Measurements from ENCODE around the gene FAM174C. TPM values are rescaled to one million over a fixed set of nuclear protein-coding genes. Genes with fewer than 3 reads are reported as not detected.
A peak's percentile ranks its signal among the peaks of the same experiment; 100 is the strongest.

FAM174C gene
- total and polyA plus RNA-seq, 2 of the 8 experiments (the other 6 are each of a cell fraction or from before 2014, with no cell fraction given) = 44.5 to 125 TPM

GRCh38 chr19:1317274-1318003 is 42.1 kb downstream of the FAM174C start:
- Histone ChIP-seq H2AFZ (ENCODE audit: low read length) (no peak overlapping the region), H3K56ac (replicated peaks; ENCODE audit: insufficient read length, low read depth, low read length) (no peak overlapping the region), H3K36me3 (ENCODE audit: control insufficient read depth in 2 of 4, insufficient read depth in 4 of 4, low read length in 3 of 4) (no peaks in the 10 kb centered on the region), H4K91ac (replicated peaks; ENCODE audit: insufficient read length, low read length) (no peak overlapping the region), H3K23me2 (ENCODE audit: low read depth, low read length) (no peaks in the 10 kb centered on the region), H3K23ac (ENCODE audit: insufficient read length) (no peak overlapping the region), H2BK20ac (ENCODE audit: low read length) (no peak overlapping the region), H3K4me3 (ENCODE audit: extremely low read depth in 1 of 4, insufficient read depth in 2 of 4, low read depth in 3 of 4, low read length in 4 of 4) (no peak overlapping the region), H3K18ac (ENCODE audit: extremely low read depth, low read length) (no peak overlapping the region), H3K4me1 (replicated peaks in 1 of 4; ENCODE audit: control insufficient read depth in 3 of 4, insufficient read depth in 4 of 4, low read length in 3 of 4) (peaks cover 0 to 5% (median 0%) of the 10 kb centered on the region in 4 experiments; a peak in 3 of 7 replicates), H3K9me3 (ENCODE audit: insufficient read depth in 2 of 2, low read depth in 1 of 2, low read length in 1 of 2) (no peaks in the 10 kb centered on the region), H4K5ac (ENCODE audit: insufficient read length, low read depth, low read length) (no peak overlapping the region), H3K9ac (replicated peaks in 1 of 4; ENCODE audit: extremely low read depth in 1 of 4, low read depth in 3 of 4, low read length in 3 of 4) (no peak overlapping the region), H3K79me1 (ENCODE audit: low read depth, low read length) (no peaks in the 10 kb centered on the region), H4K20me1 (replicated peaks in 1 of 2; ENCODE audit: control insufficient read depth in 1 of 2, insufficient read depth in 2 of 2, low read length in 2 of 2) (no peaks in the 10 kb centered on the region), H2BK12ac (ENCODE audit: low read depth, low read length) (no peak overlapping the region), H3K79me2 (ENCODE audit: control insufficient read depth in 1 of 2, insufficient read depth in 2 of 2, low read length in 2 of 2) (no peaks in the 10 kb centered on the region), H4K8ac (ENCODE audit: extremely low read depth, insufficient read depth, low read length) (no peak overlapping the region), H3K4ac (replicated peaks; ENCODE audit: insufficient read length, low read depth, low read length) (no peak overlapping the region), H3K4me2 (ENCODE audit: insufficient read depth in 1 of 2, low read depth in 2 of 2, low read length in 2 of 2) (no peak overlapping the region), H2BK120ac (replicated peaks; ENCODE audit: low read depth, low read length) (no peak overlapping the region), H3K14ac (ENCODE audit: insufficient read length) (no peak overlapping the region), H3K27me3 (replicated peaks in 1 of 4; ENCODE audit: control insufficient read depth in 3 of 4, extremely low read depth in 1 of 4, insufficient read depth in 3 of 4, low read length in 3 of 4) (peaks cover 0 to 12% (median 5%) of the 10 kb centered on the region in 4 experiments; a peak in 5 of 7 replicates), H2BK5ac (ENCODE audit: low read depth, low read length) (no peak overlapping the region), H2BK15ac (ENCODE audit: low read length) (no peak overlapping the region), H2AK5ac (ENCODE audit: low read depth, low read length) (no peak overlapping the region), H3K27ac (ENCODE audit: low read depth, low read length) (no peak overlapping the region)
- TF ChIP-seq KDM1A (IDR thresholded peaks at IDR 0.05; ENCODE audit: borderline replicate concordance, low read length) = peak; percentile 70; the same call in 1 of the 2 replicates
- TF ChIP-seq NANOG (IDR thresholded peaks at IDR 0.05; ENCODE audit: insufficient read depth, low read depth, low read length, poor library complexity, severe bottlenecking) = no peak
- 89% methylated on average over 15 of the region's 17 CpGs; no CpG with 5 or more reads in 1 of the 2 experiments for WGBS, 2 experiments (ENCODE audit: extremely low coverage in 1 of 2, insufficient coverage in 1 of 2, insufficient read length in 1 of 2, insufficient replicate concordance in 2 of 2, low coverage in 1 of 2, low lambda C conversion rate in 2 of 2, missing lambda C conversion rate in 1 of 2)
- CTCF ChIA-PET (ENCODE audit: partially characterized antibody) = interaction anchor here (0.5 to 4.0 kb wide), 12 partner anchors 9 to 751 kb away, joined by 3 to 24 read pairs (median 4); no protein-coding TSS in a partner anchor
- FAIRE-seq = no peak
- no peak for DNase-seq (ENCODE audit: low read depth in 1 of 2, low spot score in 2 of 2)
- POLR2A ChIA-PET (ENCODE audit: partially characterized antibody) = interaction anchor here (0.9 to 4.1 kb wide), 2 partner anchors 9 to 48 kb away, joined by 3 to 15 read pairs; partner anchors contain the start of gene CIRBP

Measured in H1 (cell line).